K562 (cell line): Measurements from ENCODE around the gene SACS.

Source experiments
- CHD1 ChIP-seq: fragments of 200-600 bp; sonication (generic); IDR thresholded peaks from one replicate; pipeline ENCODE4 v1.6.1; 2012; ENCODE audit warnings: mild to moderate bottlenecking, moderate library complexity, low read length, inconsistent platforms
- FOXK2 ChIP-seq, 2 experiments: fragments of 450-650 bp; IDR thresholded peaks in 1 of 2; conservative IDR thresholded peaks in 1 of 2; 2 replicates each; pipeline ENCODE4 v1.6.1; 2016; ENCODE audit warnings: low read depth in 2 of 2, mild to moderate bottlenecking in 1 of 2

GRCh38 chr13:23377983-23378632 lies 55.4 kb downstream of the SACS start:
- TF ChIP-seq FOXK2 (conservative IDR thresholded peaks at IDR 0.05 in 1 of 2, IDR thresholded peaks at IDR 0.05 in 1 of 2; ENCODE audit: low read depth in 2 of 2) (no peak), CHD1 (no peak)
